ENCODE data around the gene NDUFB8.

DNA sequence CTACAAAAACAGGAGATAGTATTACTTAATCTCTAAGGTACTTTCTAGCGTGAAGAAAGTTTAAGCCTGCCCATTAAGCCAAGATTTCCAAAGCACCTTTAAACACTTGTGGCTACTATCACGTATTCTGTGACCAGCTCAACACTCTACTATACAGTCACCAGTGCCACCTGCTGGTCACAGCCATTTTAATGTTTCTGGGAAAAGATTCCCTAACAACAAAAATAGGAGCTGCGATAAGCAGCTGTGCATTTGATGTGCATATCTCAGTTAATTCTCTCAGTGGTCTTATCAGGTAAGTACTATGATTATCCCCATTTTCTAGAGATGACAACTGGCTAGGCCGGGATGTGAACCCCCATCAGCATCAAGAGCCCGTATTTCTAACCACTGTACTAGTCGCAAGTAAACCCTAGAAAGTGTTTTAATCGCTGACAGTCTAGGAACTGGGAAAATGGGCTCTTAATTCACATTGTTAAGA is 10.9 kb downstream of the NDUFB8 start:
- no peak for TF ChIP-seq POLR2A (IDR thresholded peaks at IDR 0.05)
- TF ChIP-seq, protein P1, sequence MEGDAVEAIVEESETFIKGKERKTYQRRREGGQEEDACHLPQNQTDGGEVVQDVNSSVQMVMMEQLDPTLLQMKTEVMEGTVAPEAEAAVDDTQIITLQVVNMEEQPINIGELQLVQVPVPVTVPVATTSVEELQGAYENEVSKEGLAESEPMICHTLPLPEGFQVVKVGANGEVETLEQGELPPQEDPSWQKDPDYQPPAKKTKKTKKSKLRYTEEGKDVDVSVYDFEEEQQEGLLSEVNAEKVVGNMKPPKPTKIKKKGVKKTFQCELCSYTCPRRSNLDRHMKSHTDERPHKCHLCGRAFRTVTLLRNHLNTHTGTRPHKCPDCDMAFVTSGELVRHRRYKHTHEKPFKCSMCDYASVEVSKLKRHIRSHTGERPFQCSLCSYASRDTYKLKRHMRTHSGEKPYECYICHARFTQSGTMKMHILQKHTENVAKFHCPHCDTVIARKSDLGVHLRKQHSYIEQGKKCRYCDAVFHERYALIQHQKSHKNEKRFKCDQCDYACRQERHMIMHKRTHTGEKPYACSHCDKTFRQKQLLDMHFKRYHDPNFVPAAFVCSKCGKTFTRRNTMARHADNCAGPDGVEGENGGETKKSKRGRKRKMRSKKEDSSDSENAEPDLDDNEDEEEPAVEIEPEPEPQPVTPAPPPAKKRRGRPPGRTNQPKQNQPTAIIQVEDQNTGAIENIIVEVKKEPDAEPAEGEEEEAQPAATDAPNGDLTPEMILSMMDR (IDR thresholded peaks at IDR 0.05), result peak; percentile 36 to 75 (median 66)

All from esophagus squamous epithelium (tissue), 4 donors.